ENCODE measurements around the gene DIS3. TPM values are rescaled to one million over a fixed set of nuclear protein-coding genes. Genes with fewer than 3 reads are reported as not detected.

Gene DIS3
- 12.8 TPM for total RNA-seq

GRCh38 chr13:72781451-72782439 is at the start of gene DIS3, which contains the start of gene PIBF1:
Gene DIS3 (minus strand): TSS chr13:72781900. CDS start chr13:72781832, 68 bp downstream.
Gene PIBF1 (plus strand): TSS chr13:72782133. CDS start chr13:72783470, 1,337 bp downstream.
- peak; percentile 93 to 99 for DNase-seq (ENCODE audit: low spot score in 2 of 2)
- no peak for TF ChIP-seq CTCF (IDR thresholded peaks at IDR 0.05)
- peaks cover 0 to 21% of the 10 kb centered on the region in 2 donors for H3K4me1 ChIP-seq

GRCh38 chr13:72823724-72824123 is 42.0 kb upstream of the DIS3 start:
- H3K4me3 ChIP-seq: no peak overlapping the region
- no peak for DNase-seq (ENCODE audit: low spot score in 2 of 2)
- no peaks in the 10 kb centered on the region for H3K9me3 ChIP-seq
- H3K27ac ChIP-seq: no peak overlapping the region
- H3K27me3 ChIP-seq: no peaks in the 10 kb centered on the region
- intact Hi-C loops (cut with DNase I): no loop called here
- H3K4me1 ChIP-seq: no peaks in the 10 kb centered on the region
- H3K36me3 ChIP-seq: peaks cover 14 to 30% of the 10 kb centered on the region in 2 donors
- no peak for TF ChIP-seq CTCF (IDR thresholded peaks at IDR 0.05)

More at GRCh38 chr13:72781451-72782439, at the start of gene DIS3, which contains the start of gene PIBF1:
- no peaks in the 10 kb centered on the region for H3K27me3 ChIP-seq
- H3K27ac ChIP-seq: peak within 1 kb of the TSS; percentile 85 to 92
- peaks cover 15 to 25% of the 10 kb centered on the region in 2 donors for H3K36me3 ChIP-seq
- peak within 1 kb of the TSS; percentile 88 to 92 for H3K4me3 ChIP-seq
- no peaks in the 10 kb centered on the region for H3K9me3 ChIP-seq
- intact Hi-C loops (cut with DNase I): loop anchor here (1.0 to 10.0 kb wide), 3 partner anchors 54 to 1353 kb away; partner anchors contain the start of genes BORA, KLF12 and MZT1

- no peak for DNase-seq (ENCODE audit: low spot score in 2 of 2)
- H3K9me3 ChIP-seq: no peaks in the 10 kb centered on the region
- peaks cover 14 to 24% of the 10 kb centered on the region in 2 donors for H3K36me3 ChIP-seq
- no peak for TF ChIP-seq CTCF (IDR thresholded peaks at IDR 0.05)
- no peak overlapping the region for H3K27ac ChIP-seq
- intact Hi-C loops (cut with DNase I): no loop called here
- H3K27me3 ChIP-seq: no peaks in the 10 kb centered on the region
- H3K4me3 ChIP-seq: no peak overlapping the region
- H3K4me1 ChIP-seq: no peaks in the 10 kb centered on the region
These were observed 41.4 kb upstream of the DIS3 start for GRCh38 chr13:72823081-72823480.

GRCh38 chr13:72820898-72821279 is 39.2 kb upstream of the DIS3 start:
- Histone ChIP-seq H3K4me3 (no peak overlapping the region), H3K27ac (no peak overlapping the region), H3K27me3 (no peaks in the 10 kb centered on the region), H3K9me3 (no peaks in the 10 kb centered on the region), H3K4me1 (no peaks in the 10 kb centered on the region), H3K36me3 (peaks cover 11 to 13% of the 10 kb centered on the region in 2 donors)
- intact Hi-C loops (cut with DNase I): no loop called here
- no peak for TF ChIP-seq CTCF (IDR thresholded peaks at IDR 0.05)
- no peak for DNase-seq (ENCODE audit: low spot score in 2 of 2)

DNA sequence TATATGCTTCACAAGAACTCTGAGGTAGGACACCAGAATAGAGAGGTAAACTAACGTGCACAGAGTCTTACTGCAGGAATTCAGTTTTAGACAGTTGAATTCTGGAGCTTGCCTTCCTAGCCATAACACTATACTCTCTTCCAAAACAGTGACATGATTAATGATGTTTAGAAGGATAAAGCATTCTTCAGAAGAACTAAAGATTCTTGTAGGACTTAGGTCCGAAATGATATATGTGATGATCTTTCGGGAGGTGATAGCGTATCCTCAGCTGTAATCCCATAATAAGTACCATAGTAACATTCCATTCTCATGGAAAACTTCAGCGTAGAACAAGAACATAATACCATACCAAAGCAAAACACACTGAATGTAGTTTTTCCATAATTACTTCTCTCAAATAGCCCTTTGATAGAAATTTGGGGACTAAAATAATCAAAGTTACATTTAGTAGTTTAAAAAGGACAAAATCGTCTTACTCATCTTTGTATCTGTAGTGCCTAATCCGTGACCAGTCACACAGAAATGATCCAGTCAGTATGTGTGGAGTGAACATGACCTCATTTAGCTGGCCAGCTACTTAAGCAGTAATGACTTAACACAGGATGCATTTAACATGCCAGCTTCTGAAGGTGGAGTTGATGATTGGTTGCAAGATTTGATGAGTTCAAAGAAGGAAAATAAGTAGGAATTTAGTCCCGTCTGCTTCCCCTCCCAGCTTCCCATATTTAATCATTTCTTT is 38.6 kb upstream of the DIS3 start:
- no peak for TF ChIP-seq CTCF (IDR thresholded peaks at IDR 0.05)
- intact Hi-C loops (cut with DNase I): no loop called here
- no peak for DNase-seq (ENCODE audit: low spot score in 2 of 2)
- Histone ChIP-seq H3K4me1 (no peaks in the 10 kb centered on the region), H3K36me3 (peaks cover 8 to 13% of the 10 kb centered on the region in 2 donors), H3K4me3 (no peak overlapping the region), H3K27ac (no peak overlapping the region), H3K27me3 (no peaks in the 10 kb centered on the region), H3K9me3 (no peaks in the 10 kb centered on the region)

All from ascending aorta (tissue), 2 donors.